Activated T-cell treated with anti-CD3 and anti-CD28 coated beads, Interleukin-2, amount 50 U/mL, for 1 hour (primary cell): ENCODE data around the gene ARHGEF6.

Experiments
- DNase-seq: peaks from one replicate; pipeline ENCODE4 v3.0.0-alpha.2; 2020

ARHGEF6 gene

DNA sequence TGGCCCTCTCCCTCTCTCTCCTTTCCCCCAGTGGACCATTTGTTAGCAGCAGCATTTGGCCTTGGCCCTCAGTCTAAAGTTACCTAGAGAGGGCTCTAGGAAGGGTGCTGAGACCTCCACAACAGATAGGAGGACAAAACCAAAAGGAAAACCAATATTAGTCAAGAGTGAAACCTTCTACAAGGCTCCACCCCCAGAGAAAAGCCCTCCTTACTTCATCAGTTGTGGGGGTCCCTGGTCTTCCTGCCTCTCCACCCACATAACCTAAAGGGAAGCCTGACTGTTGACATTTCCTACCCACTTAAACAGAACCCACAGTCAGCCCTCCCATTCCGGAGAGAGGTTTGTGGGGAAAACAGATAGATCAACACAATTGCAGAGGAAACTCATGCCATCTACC lies 137.5 kb downstream of the ARHGEF6 start:
- no peak for DNase-seq

DNA sequence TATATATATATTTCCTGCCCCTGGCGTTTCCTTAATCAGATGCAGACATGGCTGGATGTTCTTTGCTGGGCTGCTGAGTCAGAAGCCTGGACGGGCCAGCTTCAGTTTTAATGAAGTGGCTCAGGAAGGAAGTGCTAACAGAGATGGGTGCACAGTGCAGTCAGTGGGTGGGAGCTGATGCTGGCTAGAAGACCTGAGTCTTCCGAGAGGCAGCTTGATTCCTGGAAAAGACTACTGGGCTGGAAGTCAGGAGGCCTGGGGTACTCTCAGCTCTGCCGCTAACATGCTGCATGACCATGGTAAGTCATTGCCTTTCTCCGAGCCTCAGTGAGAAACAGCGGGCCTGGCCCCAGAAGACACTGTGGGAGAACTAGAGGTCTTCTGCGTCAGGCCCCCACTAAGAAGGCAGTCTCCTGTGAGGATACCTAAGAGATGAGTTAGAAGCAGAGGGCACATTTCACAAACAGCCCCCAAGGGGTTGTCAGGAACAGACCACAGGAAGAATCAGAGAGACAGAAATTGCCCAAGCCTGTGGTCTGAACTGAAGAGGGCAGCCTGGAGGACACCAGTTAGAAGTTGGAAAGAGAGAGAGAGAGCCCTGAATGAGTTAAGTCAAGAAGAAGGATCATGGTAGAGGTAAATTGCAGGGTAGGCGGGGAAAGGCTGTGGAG lies 141.1 kb downstream of the ARHGEF6 start:
- no peak for DNase-seq

DNA sequence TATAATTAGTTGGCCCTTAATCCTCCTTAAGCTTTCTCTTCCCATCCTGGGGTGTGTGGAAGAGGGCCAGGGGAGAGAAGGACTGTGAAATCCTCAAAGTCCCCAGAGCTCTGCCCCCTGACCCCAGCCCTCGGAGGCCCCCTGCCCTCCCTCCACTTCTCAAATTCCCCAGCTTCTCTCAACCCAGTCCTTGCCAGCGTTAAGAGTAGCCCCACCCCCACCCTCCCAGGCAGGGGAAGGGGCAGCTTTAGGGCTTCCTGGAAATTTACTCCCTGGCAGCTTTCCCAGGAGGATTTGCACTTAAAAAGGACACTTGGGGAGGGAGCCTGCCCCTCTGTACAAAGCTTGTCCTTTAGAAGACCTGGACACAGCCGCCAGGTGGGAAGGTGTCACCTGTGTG lies 144.6 kb downstream of the ARHGEF6 start:
- DNase-seq = no peak

DNA sequence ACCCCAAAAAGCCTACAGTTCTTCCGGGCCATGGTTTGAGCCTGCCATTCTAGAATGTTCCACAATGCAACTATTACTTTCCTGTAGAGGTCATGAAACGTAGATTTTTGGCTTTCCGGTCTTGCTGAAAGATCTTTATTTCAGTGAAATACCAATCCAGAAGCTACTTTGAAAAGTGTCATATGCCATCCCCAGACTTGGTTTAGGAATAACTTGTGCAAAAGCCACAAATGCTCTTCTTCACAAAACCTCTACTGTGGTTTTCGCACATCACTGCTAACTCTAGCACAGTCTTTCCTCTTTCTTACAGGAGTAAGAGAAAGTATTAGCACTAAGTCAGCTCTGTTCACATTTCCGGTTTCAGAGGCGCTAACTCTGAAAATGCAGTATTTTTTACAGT lies 145.5 kb downstream of the ARHGEF6 start:
- no peak for DNase-seq

DNA sequence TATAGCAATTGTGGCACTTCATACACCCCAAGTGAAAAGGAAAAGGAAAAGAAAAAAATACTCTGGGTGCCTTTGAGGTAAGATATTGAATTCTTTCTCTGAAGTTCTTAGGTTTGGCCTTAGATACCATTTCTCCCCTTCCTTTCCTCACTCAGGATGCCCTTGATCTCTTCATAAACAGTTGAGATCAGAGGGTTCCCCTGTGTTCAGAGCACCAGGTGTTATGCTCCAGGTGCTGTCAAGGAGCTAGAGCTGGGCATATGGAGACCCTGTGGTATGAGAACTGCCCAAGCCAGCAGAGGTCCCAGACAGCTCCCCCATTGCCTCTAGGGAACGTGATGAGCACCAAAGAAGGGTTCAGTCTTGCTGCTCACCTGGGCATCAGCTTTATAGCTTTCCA lies 149.9 kb downstream of the ARHGEF6 start:
- no peak for DNase-seq

DNA sequence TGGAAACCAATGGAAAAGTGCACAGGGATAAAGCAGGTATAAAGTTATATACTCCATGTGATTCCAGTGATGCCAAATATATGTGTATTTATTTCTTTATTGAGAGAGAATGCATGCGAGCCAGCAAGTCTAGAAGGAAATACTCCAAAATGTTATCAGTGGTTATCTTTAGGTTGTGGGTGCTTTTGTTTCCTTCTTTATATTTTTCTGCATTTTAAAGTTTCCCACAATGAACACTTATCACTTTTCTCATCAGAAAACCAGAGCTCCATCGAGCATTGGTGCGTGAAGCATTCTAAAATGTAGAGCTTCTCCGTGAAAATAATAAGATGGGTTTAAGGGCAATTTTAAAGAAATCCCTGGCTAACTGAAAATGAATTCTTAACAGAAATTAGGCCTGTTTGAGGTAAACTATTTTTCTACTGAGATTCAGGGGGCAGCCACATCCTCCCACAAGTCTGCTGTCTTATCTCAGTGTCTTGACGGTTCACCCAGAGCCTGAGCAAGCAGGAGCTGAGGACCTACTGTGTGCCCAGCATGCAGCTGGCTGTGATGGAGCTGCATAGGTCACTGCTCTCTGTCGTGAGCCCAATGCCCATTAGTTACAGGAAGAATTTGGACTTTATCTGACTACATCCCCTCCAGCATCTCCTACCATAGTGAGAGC lies 151.5 kb downstream of the ARHGEF6 start:
- DNase-seq = no peak

DNA sequence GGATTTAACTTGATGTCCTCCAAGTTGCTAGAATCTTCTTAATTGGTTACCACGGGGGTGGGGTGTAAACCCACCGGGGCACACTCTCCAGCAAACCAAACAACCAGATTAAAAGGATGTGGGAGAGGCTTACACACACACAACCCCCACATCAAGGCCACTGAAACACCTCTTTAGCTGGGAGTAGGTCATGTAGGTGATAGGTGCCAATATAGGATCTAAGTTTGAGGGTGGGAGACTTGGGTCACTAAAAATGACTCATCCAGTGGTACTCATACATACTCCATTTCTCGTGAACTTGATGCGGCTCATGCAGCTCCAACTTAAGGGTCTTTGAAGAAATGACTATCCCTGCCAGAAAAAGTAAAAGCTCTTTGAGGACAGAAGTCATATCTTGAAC lies 153.3 kb downstream of the ARHGEF6 start:
- no peak for DNase-seq

DNA sequence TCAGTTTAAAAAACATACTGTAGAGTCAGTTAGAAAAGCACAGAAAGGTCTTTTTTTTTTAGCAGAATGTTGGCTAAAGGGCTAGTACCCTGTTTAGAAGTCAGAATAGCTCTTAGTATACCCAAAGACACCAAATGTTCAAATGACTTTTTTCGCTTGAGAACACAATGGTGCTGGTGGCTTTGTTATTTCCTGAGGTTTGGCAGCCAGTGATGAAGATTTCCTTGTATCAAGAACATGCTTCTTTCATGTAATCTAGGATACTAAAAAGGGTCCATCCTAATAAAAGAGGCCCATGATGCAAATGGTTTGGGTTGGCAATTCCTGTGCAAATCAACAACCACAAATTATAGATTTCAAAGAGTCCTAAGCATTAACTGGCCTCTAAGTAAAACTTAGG lies 153.8 kb downstream of the ARHGEF6 start:
- no peak for DNase-seq

DNA sequence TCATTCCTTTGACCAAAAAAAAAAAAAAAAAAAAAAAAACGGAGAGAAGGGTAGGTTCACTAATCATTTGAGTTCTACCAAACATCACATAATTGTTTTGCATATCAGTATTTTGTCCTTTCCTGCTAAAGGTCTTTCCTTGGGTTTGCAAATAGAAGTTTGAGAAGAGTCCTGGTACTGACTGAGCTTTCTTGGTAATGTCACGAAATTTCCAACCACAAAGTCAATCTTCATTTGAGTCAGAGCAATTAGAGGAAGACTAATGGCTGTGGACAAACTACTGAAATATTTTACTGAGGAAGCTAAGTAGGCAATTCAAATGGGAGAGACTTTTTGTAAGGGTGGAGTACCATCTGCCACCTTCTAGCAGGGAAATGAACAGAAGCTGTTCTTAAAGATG lies 154.5 kb downstream of the ARHGEF6 start:
- DNase-seq = no peak

DNA sequence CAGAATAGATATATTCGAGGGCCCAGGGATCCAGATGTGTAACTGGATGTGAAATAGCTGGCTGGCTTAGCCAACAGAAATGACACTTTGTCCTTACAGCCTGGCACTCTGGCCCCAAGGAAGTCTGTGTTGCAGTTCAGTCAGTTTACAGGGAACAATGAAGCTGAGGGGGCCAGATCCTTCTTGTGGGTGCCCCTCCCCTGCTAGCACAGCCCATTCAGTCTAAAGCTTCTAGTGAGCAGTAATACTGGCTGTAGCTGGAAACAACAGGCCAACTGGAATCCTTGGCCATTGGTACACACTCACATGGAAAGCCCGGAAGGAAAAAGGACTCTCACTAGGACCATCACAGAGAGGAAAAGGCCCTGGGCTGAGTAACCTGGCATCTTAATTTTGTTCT lies 155.5 kb downstream of the ARHGEF6 start:
- no peak for DNase-seq

DNA sequence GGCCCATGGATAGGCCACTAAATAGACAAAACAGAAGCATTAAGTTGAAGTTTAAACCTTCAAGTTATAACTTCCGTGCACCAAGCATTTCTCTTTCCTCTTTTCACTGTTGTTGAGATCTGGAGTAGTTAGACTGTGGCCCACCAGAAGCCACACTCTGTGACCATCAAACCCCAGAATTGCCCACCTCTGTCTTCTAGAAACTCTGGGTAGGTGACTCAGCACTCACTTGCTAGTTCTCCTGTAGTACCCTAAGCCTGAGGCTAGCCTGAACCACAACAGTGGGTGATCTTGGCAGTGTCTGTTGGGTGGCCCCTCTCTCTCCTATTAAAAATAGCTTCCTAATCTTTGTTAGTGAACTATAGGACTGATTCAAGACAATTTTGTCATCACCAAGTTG lies 157.3 kb downstream of the ARHGEF6 start:
- DNase-seq = no peak

DNA sequence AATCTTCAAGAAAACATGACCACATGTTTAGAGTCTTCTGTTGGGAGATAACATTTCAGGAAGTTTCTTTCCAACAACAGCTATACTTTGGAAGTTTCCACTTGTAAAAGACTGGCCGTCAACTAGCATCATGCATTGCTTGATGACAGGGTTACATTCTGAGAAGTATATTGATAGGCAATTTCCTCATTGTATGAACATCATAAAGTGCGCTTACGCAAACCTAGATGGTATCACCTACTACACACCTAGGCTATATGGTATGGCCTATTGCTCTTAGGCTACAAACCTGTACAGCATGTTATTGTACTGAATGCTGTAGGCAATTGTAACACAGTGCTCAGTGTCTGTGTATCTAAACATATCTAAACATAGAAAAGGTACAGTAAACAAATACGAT lies 158.2 kb downstream of the ARHGEF6 start:
- no peak for DNase-seq

DNA sequence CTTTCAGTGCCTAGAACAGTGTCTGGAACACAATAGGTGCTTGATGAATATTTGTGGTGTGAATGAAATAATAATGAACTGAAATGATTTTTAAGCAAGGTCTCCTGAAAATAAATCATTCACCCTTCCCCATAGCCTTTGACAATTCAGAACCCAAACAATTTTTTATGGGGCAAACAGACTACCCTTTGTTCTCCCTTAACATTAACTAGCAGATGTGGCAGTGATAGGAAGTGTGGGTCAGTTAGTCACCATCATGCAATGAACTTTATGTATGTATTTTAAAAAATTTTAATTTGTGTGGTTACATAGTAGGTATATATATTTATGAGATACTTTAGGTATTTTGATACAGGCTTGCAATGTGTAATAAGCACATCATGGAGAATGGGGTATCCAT lies 160.0 kb downstream of the ARHGEF6 start:
- no peak for DNase-seq

DNA sequence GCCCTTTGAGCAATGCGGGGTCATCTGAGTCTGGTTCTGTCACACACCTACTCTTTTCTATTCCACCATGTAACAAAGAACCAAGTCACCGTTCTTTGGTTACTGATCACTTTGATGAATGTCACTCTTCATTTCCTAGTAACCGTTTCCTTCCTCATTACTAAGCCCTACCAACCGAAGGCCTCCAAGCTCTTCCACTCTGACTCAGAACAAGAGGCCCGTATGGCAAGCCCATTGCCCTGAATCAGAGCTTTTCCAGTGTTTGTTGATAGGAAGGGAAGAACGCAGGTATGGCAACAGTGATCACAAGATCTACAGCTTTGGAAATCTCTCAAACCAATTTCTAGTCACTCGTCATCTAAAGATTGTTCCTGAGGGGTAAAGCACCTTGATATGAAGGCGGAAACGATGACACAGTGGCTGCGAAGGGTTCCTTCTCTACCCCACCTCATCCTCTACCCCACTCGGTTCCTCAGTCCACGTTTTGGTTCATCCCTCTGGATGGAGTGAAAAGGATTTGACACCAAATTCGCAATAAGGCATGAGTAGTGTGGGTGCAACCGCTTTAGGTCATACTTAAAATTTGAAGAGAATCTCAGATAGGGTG lies 160.7 kb downstream of the ARHGEF6 start:
- DNase-seq = no peak

DNA sequence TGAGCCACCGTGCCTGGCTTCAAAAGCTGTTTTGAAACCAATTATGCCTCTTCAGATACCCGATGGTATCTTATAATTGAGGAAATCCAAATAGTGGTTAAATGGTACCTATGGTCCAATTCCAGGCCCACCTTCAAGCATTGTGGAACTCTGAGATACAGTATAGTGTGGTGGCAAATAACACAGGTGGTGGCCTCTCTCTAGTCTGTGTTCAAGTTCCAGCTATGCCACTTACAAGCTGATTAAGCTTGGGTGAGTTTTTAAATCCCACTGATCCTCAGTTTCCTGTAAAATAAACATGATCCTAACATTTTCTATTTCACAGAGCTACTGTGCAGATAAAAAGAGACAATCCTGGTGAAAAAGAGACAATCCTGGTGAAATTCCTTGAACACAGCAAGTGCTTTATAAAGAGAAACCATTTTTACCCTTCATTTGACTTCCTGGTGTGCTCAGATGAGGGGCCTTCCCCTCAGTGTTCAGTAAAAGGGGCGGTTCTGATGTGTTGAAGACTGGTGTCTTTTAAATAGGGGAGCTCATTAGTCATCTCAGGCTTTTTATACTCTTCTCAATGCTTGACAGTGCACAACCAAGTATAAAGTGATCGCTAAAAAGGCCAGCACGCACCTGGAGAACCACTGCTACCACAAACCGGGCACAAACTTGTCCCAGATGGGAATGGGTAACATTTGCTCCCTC lies 163.6 kb downstream of the ARHGEF6 start:
- no peak for DNase-seq
